Measurements from ENCODE around the gene HIPK4. TPM values are rescaled to one million over a fixed set of nuclear protein-coding genes. Genes with fewer than 3 reads are reported as not detected.

Gene HIPK4
- total and polyA plus RNA-seq, 9 of the 15 experiments (the other 6 are each of a cell fraction or from before 2014, with no cell fraction given), result 0.06 to 0.09 TPM; not detected in 7

GRCh38 chr19:40425450-40426287 lies 35.7 kb upstream of the HIPK4 start, which contains the start of gene SERTAD1 (continued):
- no peak for TF ChIP-seq ZBTB49 (CRISPR knock-in tag; IDR thresholded peaks at IDR 0.05; ENCODE audit: borderline replicate concordance)
- TF ChIP-seq ZNF384 (IDR thresholded peaks at IDR 0.05; ENCODE audit: low read depth, low read length), result no peak
- TF ChIP-seq SMARCA5 (IDR thresholded peaks at IDR 0.05), result no peak
- no peak for TF ChIP-seq ZNF780A (CRISPR knock-in tag; IDR thresholded peaks at IDR 0.05)
- no peak for TF ChIP-seq BDP1 (IDR thresholded peaks at IDR 0.05; ENCODE audit: insufficient read depth, insufficient read length)
- TF ChIP-seq ZFP91 (CRISPR knock-in tag; IDR thresholded peaks at IDR 0.05), result no peak
- no peak for TF ChIP-seq CBFB (CRISPR knock-in tag; IDR thresholded peaks at IDR 0.05)
- 0 out of 2 replicates have a peak, but pooled peaks have one; percentile 15 for TF ChIP-seq ZNF224 (CRISPR knock-in tag; IDR thresholded peaks at IDR 0.05)
- TF ChIP-seq YY1 (IDR thresholded peaks at IDR 0.05; ENCODE audit: borderline replicate concordance in 1 of 3, control insufficient read depth in 1 of 3, extremely low read depth in 1 of 3, insufficient read depth in 3 of 3, insufficient read length in 1 of 3, insufficient replicate concordance in 2 of 3, low read depth in 1 of 3, low read length in 2 of 3), result peak in 2 of 3 experiments; percentile 46 to 71
- TF ChIP-seq IRF2 (CRISPR knock-in tag; IDR thresholded peaks at IDR 0.05), result no peak
- TF ChIP-seq MAZ (CRISPR knock-in tag; conservative IDR thresholded peaks at IDR 0.05 in 1 of 2, IDR thresholded peaks at IDR 0.05 in 1 of 2), result peak in 1 of 2 experiments; percentile 93; a peak in 3 of 4 replicates
- no peak for TF ChIP-seq CLOCK (CRISPR knock-in tag; IDR thresholded peaks at IDR 0.05; ENCODE audit: borderline replicate concordance)
- TF ChIP-seq ZNF76 (CRISPR knock-in tag; IDR thresholded peaks at IDR 0.05; ENCODE audit: borderline replicate concordance), result peak; percentile 48; the same call in 1 of the 2 replicates
- TF ChIP-seq SIN3A (IDR thresholded peaks at IDR 0.05; ENCODE audit: borderline replicate concordance in 2 of 2, control insufficient read depth in 1 of 2, low read depth in 2 of 2, low read length in 2 of 2), result peak in 1 of 2 experiments; percentile 42; a peak in 2 of 4 replicates
- no peak for TF ChIP-seq WHSC1 (IDR thresholded peaks at IDR 0.05; ENCODE audit: low read length)

Measured in K562 (cell line).